Mucosa of gallbladder (tissue), 1 donor: Measurements from ENCODE around the gene RPS19BP1. TPM values are rescaled to one million over a fixed set of nuclear protein-coding genes. Genes with fewer than 3 reads are reported as not detected.

Source experiments
- DNase-seq: peaks from one replicate; pipeline ENCODE4 v3.0.0-alpha.2; 2020; ENCODE audit warnings: low spot score
- total RNA-seq: library from RNA; stranded (reverse); gene quantifications from one replicate; pipeline ENCODE4 v1.2.1, GENCODE V29; 2021
- donor health status: DM: no; HTN: no; CAD: no.

Gene RPS19BP1
- total RNA-seq, 1 donor from 2014 or later = 76.9 TPM

GRCh38 chr22:39559456-39560105 is 27.0 kb upstream of the RPS19BP1 start:
- DNase-seq = no peak

GRCh38 chr22:39558950-39559349 is 26.4 kb upstream of the RPS19BP1 start:
- no peak for DNase-seq

GRCh38 chr22:39558254-39558727 is 25.7 kb upstream of the RPS19BP1 start:
- DNase-seq = no peak

GRCh38 chr22:39556970-39557841 is 24.7 kb upstream of the RPS19BP1 start:
- no peak for DNase-seq

DNA sequence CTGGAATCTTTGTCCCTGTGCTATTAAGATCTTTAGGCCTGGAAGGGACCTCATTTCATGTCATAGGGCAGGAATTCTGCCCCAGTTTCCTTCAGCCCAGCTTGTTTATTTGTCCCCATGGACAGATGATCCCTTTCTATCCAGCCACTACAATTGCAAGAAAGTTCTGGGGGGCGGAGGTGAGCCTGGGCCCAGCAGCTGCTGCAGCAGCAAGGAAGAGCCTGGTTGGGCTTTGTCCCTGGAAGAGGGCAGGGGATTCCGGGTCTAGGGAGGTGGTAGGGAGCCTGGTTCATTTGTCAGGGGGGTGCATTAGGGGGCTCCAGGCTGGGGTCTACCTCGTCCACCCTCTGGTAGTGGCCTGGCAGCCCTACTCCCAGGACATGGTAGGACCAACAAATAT is 21.6 kb upstream of the RPS19BP1 start:
- no peak for DNase-seq

- DNase-seq = no peak
Measured at GRCh38 chr22:39553429-39553828, 20.9 kb upstream of the RPS19BP1 start.

- DNase-seq = no peak
Measured at GRCh38 chr22:39547587-39547947, 15.0 kb upstream of the RPS19BP1 start.

- no peak for DNase-seq
Measured at GRCh38 chr22:39546889-39547586, 14.5 kb upstream of the RPS19BP1 start.

DNA sequence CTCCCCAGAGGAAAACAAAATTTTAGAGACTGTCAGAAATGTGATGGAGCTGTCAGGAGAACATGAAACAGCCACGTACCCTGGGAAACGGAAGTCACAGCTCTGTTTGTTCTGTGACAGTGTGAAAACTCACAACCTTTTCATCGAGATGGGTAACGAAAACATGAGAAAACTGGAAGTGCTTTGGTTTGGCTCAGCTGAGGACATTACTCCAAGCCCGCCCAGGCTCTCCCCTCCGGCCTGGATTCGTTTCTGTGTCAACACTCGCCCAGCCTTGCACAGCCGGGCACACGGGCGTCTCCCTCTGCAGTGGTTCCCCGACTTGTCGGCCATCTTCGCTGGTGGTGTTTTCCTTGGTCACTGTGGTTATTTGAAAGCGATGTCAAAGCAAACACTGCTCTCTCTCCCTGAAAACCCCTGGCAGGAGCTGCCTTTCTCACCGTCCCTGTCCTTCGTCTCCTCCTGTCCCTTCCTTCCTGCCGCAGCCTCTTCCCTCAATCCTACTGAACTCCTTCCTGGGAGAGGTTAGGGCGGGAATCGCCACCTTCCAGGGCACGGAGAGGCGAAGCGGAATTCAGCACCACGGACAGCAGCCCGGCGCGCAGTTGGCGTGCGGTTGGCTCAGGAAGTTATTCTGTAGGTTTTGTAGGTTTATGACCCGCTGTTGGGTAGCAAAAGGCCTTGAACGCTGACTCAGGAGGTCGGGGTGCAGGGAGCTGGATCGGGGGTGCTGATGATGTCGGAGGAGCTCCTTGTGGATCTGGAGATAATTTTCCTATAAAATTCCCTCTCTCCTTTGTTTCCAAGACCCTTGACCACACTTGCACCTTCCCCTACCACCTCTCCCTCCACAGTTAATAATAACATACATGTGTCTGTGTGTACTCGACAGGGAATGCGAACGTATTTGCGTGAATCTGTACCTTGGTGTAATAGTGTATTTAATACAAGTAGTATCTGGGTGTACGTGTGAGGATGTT is 13.1 kb upstream of the RPS19BP1 start:
- peak; percentile 58 for DNase-seq

- DNase-seq = no peak
Measured at GRCh38 chr22:39543095-39543494, 10.5 kb upstream of the RPS19BP1 start.

DNA sequence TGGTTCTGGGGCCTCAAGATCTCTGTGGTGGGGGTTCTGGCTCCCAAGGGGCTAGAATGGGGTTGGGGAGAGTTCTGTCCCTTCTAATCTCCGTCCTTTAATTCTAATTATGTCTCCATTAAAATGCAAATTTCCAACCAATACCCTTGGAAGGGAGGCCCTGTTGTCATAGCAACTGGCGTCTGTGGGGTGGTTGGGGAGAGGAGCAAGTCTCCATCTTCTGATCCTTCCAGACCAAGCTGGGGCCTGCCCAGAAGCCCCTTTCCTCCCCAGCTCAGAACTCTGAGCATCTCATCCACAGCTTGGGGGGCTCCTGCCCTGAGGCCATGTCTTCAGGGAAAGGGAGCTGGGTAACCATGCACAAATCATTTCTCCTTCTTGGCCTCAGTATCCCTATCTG is 5.4 kb upstream of the RPS19BP1 start:
- DNase-seq = no peak

DNA sequence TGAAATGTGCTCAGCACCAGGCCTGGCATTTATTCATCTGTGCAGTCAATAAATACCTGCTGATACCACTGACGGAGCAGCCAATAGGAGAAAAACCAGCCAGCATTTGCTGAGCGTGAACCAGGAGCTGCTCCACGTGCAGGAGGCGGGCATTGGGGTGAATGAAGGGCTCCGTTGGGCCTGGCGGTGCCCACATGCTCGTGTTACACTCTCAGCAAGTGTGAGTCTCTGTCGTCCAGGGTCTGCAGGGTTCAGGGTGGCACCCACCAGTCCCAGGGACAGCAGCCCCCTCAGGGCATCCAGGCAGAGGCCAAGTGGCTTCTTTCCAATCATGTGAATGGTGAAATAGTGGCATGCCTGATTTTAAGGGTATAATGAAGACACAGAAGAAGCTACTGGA is 4.2 kb upstream of the RPS19BP1 start:
- no peak for DNase-seq

GRCh38 chr22:39535831-39536449 is 3.4 kb upstream of the RPS19BP1 start:
- DNase-seq = no peak

GRCh38 chr22:39535357-39535725 is 2.8 kb upstream of the RPS19BP1 start:
- no peak for DNase-seq

DNA sequence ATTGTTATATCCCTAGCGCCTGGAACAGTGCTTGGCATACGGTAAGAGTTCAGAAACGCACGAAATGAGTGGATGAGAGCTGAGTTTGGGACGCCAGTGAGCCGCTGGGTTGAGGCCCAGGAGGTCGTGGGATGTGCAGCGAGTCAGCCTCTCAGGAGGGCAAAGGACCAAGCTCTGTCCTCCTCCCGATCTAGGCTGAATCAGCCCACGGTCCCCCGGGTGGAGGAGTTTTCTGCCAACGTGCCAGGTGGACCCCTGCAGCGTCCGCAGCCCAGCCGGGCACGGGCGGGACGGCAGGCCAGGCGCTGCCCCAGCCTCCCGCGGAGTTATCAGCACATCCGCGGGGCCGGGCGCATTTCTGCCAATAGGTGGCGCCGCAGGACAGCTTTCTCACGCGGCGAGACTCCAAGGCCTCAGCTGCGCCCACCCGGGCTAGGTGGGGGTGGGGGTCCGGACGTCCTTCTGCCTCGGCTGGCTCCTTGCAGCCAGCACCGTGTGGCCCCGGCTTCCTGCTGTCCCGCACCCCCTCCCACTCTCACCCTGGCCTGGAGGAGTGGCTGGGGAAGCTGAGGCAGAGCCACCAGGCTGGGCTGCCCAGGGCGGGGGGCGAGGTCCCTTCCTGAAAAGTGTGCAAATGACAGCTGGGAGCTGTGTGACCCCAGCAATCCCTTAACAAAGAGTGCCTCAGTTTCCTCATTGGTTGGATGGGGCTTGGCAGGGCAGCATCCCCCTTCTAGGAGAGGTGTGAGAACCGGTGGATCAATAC is 2.2 kb upstream of the RPS19BP1 start:
- peak; percentile 87 for DNase-seq

GRCh38 chr22:39534092-39534506 is 1.6 kb upstream of the RPS19BP1 start:
- DNase-seq = no peak

DNA sequence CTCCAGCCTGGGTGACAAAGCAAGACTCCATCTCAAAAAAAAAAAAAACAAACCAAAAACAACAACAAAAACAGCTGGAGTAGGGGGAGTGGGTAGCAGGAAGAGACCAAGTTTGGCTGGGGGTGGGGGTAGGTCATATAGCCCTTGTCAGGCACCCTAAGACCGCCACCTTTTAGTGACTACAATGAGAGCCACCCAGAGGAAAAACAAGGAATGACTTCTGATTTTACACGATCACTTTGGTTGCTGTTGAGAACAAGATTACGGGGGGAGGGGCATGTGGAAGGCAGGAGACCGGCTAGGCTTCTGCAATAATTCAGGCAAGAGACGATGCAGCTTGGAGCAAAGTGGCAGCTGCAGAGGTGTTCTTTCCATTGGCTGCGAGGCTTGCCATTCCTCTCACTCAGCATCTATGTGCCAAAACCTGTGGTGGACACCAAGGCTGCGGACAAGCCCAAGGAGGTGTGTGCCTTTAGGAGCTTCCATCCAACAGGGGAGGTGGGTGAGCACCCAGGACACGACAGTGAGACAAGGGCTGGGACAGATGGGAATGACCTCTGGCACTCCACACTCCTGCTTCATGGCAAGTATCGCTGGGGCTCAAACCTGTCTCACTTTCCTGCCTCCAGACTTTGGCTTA is 1.7 kb downstream of the RPS19BP1 start:
- no peak for DNase-seq

DNA sequence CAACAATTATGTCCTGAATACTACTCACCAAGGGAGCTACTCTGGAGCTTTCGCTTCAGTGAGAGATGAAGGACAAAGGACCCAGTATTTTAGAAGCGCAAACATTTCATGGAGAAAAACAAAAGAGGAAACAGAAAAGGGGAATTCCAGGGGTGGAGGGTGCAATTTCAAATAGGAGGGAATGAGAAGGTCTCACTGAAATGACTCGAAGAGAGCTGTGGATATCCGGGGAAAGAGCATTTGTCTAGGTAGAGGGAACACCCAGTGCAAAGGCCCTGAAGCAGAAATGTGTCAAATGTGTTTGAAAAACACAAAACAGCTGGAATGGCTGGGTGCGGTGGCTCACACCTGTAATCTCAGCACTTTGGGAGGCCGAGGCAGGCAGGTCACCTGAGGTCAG is 2.4 kb downstream of the RPS19BP1 start:
- no peak for DNase-seq

DNA sequence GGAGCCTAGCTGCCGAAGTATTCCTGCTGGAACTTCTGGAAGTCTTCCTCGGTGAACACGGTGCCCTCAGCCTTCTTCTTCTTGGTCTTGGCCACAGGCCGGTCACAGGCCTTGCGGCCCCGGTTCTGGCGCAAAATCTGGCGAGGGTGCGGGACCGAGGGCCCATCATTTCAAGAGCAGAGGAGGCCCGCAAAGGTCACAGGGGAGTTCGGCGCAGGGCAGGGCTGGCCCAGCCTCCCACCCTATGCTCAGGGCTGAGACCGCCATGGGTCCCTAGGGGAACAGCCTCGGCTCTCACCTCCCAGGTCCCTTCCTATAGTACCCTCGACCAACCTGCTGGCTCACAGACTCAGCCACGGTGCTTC is 3.1 kb downstream of the RPS19BP1 start:
- no peak for DNase-seq
